Endodermal cell (in vitro differentiated cells): ENCODE measurements around the gene LRIG3. TPM values are rescaled to one million over a fixed set of nuclear protein-coding genes. Genes with fewer than 3 reads are reported as not detected.

Experiments used
- DNase-seq: peaks from one replicate; pipeline ENCODE4 v3.0.0-alpha.2; 2017
- H3K27ac ChIP-seq: 2 replicates; pipeline ENCODE4 v1.5.1; 2013; ENCODE audit warnings: mild to moderate bottlenecking, low read depth, low read length, moderate library complexity
- H3K27me3 ChIP-seq: 2 replicates; pipeline ENCODE4 v1.6.1; 2013; ENCODE audit warnings: mild to moderate bottlenecking, low read length, moderate library complexity; ENCODE audit not compliant: insufficient read depth, control insufficient read depth, poor library complexity, severe bottlenecking
- H3K36me3 ChIP-seq: 2 replicates; pipeline ENCODE4 v1.7.0; 2013; ENCODE audit warnings: mild to moderate bottlenecking, low read length, moderate library complexity; ENCODE audit not compliant: control insufficient read depth, insufficient read depth
- H3K4me1 ChIP-seq: one replicate; pipeline ENCODE4 v1.7.0; 2013; ENCODE audit warnings: low read length; ENCODE audit not compliant: control insufficient read depth, insufficient read depth
- H3K4me3 ChIP-seq: 2 replicates; pipeline ENCODE4 v1.5.1; 2013; ENCODE audit warnings: mild to moderate bottlenecking, low read length, moderate library complexity
- H3K9ac ChIP-seq: 2 replicates; pipeline ENCODE4 v1.6.1; 2013; ENCODE audit warnings: mild to moderate bottlenecking, low read length, moderate library complexity; ENCODE audit not compliant: poor library complexity, severe bottlenecking; ENCODE audit errors: extremely low read depth
- H3K9me3 ChIP-seq: 2 replicates; pipeline ENCODE4 v1.6.1; 2013; ENCODE audit warnings: mild to moderate bottlenecking, low read length, moderate library complexity; ENCODE audit not compliant: control insufficient read depth
- H3K27ac Mint-ChIP-seq: 2 replicates; pipeline ENCODE4 v1.8.0; 2020; ENCODE audit warnings: mixed read lengths
- H3K27me3 Mint-ChIP-seq: 2 replicates; pipeline ENCODE4 v1.8.0; 2021; ENCODE audit warnings: mild to moderate bottlenecking, mixed read lengths; ENCODE audit not compliant: insufficient read depth
- H3K36me3 Mint-ChIP-seq: 2 replicates; pipeline ENCODE4 v1.8.0; 2020; ENCODE audit warnings: low read depth, mixed read lengths
- H3K4me1 Mint-ChIP-seq: 2 replicates; pipeline ENCODE4 v1.8.0; 2020; ENCODE audit warnings: mixed read lengths
- H3K4me3 Mint-ChIP-seq: 2 replicates; pipeline ENCODE4 v1.8.0; 2020; ENCODE audit warnings: mild to moderate bottlenecking, moderate library complexity, mixed read lengths
- H3K9me3 Mint-ChIP-seq: 2 replicates; pipeline ENCODE4 v1.8.0; 2020; ENCODE audit warnings: mild to moderate bottlenecking, mixed read lengths
- WGBS, 2 experiments: methylation state at CpG; one replicate each; pipeline versions ENCODE4 v1.1.5 to v1.1.7; 2013; ENCODE audit warnings: missing lambda C conversion rate in 2 of 2, mixed read lengths in 1 of 2; ENCODE audit not compliant: insufficient coverage in 1 of 2, insufficient read length in 1 of 2; 5-methylcytosine and 5-hydroxymethylcytosine counted together
- total RNA-seq, 2 donors: library from RNA; stranded (reverse); fragmentation: NEBNext Ultra II Directional in 1 of 2; extraction: Animal tissue kit (Norgen Biotek cat#: 25700) in 1 of 2; gene quantifications; 2 replicates in 1 of 2; 3 replicates in 1 of 2; pipeline ENCODE4 v1.2.1, GENCODE V29; 2021
- TF ChIP-seq, protein P1 (sequence below): fragments of 200-600 bp; sonication (generic); conservative IDR thresholded peaks from 2 replicates; pipeline ENCODE4 v1.5.0; 2021; ENCODE audit warnings: antibody characterized with exemption, mild to moderate bottlenecking

Gene LRIG3
- total RNA-seq, 2 donors from 2014 or later: 196 to 367 TPM

DNA sequence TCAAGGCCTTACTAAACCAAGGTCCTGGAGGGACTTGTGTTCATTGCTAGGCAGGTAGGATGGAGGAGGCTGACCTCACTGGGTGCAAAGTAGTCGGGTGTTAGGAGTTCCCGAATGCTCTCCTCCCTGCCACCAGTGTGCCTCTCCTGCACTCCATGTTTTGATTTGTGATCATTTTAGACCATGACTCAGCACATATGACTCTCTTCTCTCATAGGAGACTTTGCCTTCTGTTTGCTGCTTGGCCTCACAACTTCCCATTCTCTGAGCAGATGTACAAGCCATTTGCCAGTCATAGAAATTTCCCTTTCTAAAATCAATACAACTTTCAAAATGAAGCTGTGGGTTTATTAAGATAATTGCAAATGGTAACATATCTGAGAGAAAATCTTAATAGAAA lies 46.6 kb upstream of the LRIG3 start:
- Histone ChIP-seq H3K36me3 (no peaks in the 10 kb centered on the region), H3K9ac (no peak overlapping the region), H3K4me3 (no peak overlapping the region), H3K9me3 (no peaks in the 10 kb centered on the region), H3K27me3 (no peaks in the 10 kb centered on the region), H3K27ac (no peak overlapping the region), H3K4me1 (no peaks in the 10 kb centered on the region)
- DNase-seq: no peak
- WGBS, 2 experiments: 83 to 100% methylated on average over 2 of the region's 2 CpGs
- H3K4me1 Mint-ChIP-seq: peaks cover 3% of the 10 kb centered on the region
- TF ChIP-seq, protein P1, sequence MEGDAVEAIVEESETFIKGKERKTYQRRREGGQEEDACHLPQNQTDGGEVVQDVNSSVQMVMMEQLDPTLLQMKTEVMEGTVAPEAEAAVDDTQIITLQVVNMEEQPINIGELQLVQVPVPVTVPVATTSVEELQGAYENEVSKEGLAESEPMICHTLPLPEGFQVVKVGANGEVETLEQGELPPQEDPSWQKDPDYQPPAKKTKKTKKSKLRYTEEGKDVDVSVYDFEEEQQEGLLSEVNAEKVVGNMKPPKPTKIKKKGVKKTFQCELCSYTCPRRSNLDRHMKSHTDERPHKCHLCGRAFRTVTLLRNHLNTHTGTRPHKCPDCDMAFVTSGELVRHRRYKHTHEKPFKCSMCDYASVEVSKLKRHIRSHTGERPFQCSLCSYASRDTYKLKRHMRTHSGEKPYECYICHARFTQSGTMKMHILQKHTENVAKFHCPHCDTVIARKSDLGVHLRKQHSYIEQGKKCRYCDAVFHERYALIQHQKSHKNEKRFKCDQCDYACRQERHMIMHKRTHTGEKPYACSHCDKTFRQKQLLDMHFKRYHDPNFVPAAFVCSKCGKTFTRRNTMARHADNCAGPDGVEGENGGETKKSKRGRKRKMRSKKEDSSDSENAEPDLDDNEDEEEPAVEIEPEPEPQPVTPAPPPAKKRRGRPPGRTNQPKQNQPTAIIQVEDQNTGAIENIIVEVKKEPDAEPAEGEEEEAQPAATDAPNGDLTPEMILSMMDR: no peak
- no peaks in the 10 kb centered on the region for H3K27me3 Mint-ChIP-seq
- no peak overlapping the region for H3K4me3 Mint-ChIP-seq
- H3K27ac Mint-ChIP-seq: no peak overlapping the region
- H3K9me3 Mint-ChIP-seq: no peaks in the 10 kb centered on the region
- no peaks in the 10 kb centered on the region for H3K36me3 Mint-ChIP-seq

DNA sequence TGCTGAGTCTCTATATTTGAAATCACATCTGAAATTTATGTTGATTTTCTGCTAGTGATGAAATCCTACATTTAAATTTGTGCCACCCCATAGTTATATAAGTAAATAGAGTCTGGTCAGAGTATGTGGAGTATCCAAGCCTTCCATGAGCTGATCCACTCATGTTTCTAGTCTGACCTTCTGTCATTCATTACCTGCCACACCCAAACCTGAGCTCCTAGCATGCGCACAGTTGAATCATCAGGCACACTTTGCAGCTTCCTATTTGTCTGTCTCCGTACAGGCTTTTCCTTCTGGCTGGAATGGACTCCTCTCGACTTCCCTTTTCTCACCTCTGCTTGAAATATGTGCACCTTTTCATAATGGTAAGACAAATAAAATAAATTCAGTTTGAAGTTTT lies 45.3 kb upstream of the LRIG3 start:
- no peaks in the 10 kb centered on the region for H3K9me3 ChIP-seq
- no peak overlapping the region for H3K4me3 ChIP-seq
- 76 to 92% methylated on average over 2 to 3 of the region's 3 CpGs for WGBS, 2 experiments
- Mint-ChIP-seq H3K4me3 (no peak overlapping the region), H3K27ac (no peak overlapping the region), H3K9me3 (no peaks in the 10 kb centered on the region), H3K36me3 (no peaks in the 10 kb centered on the region), H3K27me3 (no peaks in the 10 kb centered on the region), H3K4me1 (peaks cover 12% of the 10 kb centered on the region)
- no peak for DNase-seq
- no peaks in the 10 kb centered on the region for H3K4me1 ChIP-seq
- TF ChIP-seq, protein P1: no peak
- H3K36me3 ChIP-seq: no peaks in the 10 kb centered on the region
- no peak overlapping the region for H3K9ac ChIP-seq
- H3K27me3 ChIP-seq: no peaks in the 10 kb centered on the region
- H3K27ac ChIP-seq: no peak overlapping the region

GRCh38 chr12:58963844-58964243 lies 43.5 kb upstream of the LRIG3 start:
- Mint-ChIP-seq H3K36me3 (no peaks in the 10 kb centered on the region), H3K4me3 (no peak overlapping the region), H3K27ac (no peak overlapping the region), H3K9me3 (no peaks in the 10 kb centered on the region), H3K27me3 (no peaks in the 10 kb centered on the region), H3K4me1 (peaks cover 13% of the 10 kb centered on the region)
- H3K9me3 ChIP-seq: no peaks in the 10 kb centered on the region
- H3K4me3 ChIP-seq: no peak overlapping the region
- 100% methylated on average over 1 of the region's 1 CpG; no CpG with 5 or more reads in 1 of the 2 experiments for WGBS, 2 experiments
- H3K9ac ChIP-seq: no peak overlapping the region
- H3K27me3 ChIP-seq: no peaks in the 10 kb centered on the region
- H3K27ac ChIP-seq: no peak overlapping the region
- H3K36me3 ChIP-seq: no peaks in the 10 kb centered on the region
- DNase-seq: no peak
- H3K4me1 ChIP-seq: no peaks in the 10 kb centered on the region
- TF ChIP-seq, protein P1: no peak
